RWPE2 (cell line): Measurements from ENCODE around the gene RNF207.

Experiments used
- ATAC-seq: fragments of 200-7000 bp; cut with Tn5 transposase; 3 replicates; pipeline ENCODE4 v1.9.1; 2021; ENCODE audit warnings: low read depth
- DNase-seq: peaks from one replicate; pipeline ENCODE4 v3.0.0-alpha.2; 2020; ENCODE audit warnings: low spot score
- H3K27ac ChIP-seq: fragments of 450-650 bp; 2 replicates; pipeline ENCODE4 v1.5.1; 2017; ENCODE audit warnings: mild to moderate bottlenecking; ENCODE audit not compliant: poor library complexity, severe bottlenecking
- H3K27me3 ChIP-seq: fragments of 250-450 bp; sonication (Bioruptor Pico); 2 replicates; pipeline ENCODE4 v1.5.1; 2021; ENCODE audit warnings: mild to moderate bottlenecking, moderate library complexity; ENCODE audit not compliant: insufficient read depth, poor library complexity, severe bottlenecking
- H3K36me3 ChIP-seq: fragments of 250-450 bp; sonication (Bioruptor Pico); 2 replicates; pipeline ENCODE4 v1.5.1; 2020; ENCODE audit warnings: low read depth, mild to moderate bottlenecking, moderate library complexity
- H3K4me1 ChIP-seq: fragments of 250-450 bp; sonication (Bioruptor Pico); 2 replicates; pipeline ENCODE4 v1.5.1; 2021; ENCODE audit warnings: mild to moderate bottlenecking, moderate library complexity; ENCODE audit not compliant: insufficient read depth, poor library complexity, severe bottlenecking
- H3K4me3 ChIP-seq: fragments of 250-450 bp; sonication (Bioruptor Pico); 2 replicates; pipeline ENCODE4 v1.5.1; 2021; ENCODE audit warnings: mild to moderate bottlenecking, moderate library complexity; ENCODE audit not compliant: severe bottlenecking
- H3K9me3 ChIP-seq: fragments of 250-450 bp; sonication (Bioruptor Pico); 2 replicates; pipeline ENCODE4 v1.5.1; 2021; ENCODE audit warnings: mild to moderate bottlenecking, moderate library complexity; ENCODE audit not compliant: severe bottlenecking
- TF ChIP-seq, protein P1 (sequence below): fragments of 450-650 bp; IDR thresholded peaks from one replicate; pipeline ENCODE4 v1.5.1; 2017; ENCODE audit warnings: mild to moderate bottlenecking, moderate library complexity; ENCODE audit not compliant: poor library complexity, severe bottlenecking

Gene RNF207

DNA sequence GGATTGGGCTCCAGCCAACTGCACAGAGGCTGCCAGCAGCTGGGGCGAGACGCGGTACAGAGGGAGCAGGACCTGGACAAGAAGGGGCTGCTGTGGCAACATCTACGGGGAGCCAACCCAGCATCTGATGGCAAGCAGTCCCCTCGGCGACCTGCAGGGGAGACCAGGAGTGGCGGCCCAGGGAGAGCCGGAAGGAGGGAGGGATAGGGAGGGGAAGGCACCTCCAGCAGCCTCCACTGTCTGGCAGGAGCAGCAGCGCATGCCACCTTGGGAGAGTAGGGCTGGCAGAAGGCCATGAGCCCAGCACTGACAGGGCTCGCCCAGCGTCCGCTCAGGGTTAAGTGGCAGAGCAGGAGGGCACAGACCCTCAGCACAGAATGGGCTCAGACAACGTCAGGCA, 43.1 kb upstream of the RNF207 start:
- ATAC-seq (no peak), DNase-seq (no peak)
- H3K4me1 ChIP-seq: peaks cover 8% of the 10 kb centered on the region
- H3K36me3 ChIP-seq: no peaks in the 10 kb centered on the region
- TF ChIP-seq, protein P1, sequence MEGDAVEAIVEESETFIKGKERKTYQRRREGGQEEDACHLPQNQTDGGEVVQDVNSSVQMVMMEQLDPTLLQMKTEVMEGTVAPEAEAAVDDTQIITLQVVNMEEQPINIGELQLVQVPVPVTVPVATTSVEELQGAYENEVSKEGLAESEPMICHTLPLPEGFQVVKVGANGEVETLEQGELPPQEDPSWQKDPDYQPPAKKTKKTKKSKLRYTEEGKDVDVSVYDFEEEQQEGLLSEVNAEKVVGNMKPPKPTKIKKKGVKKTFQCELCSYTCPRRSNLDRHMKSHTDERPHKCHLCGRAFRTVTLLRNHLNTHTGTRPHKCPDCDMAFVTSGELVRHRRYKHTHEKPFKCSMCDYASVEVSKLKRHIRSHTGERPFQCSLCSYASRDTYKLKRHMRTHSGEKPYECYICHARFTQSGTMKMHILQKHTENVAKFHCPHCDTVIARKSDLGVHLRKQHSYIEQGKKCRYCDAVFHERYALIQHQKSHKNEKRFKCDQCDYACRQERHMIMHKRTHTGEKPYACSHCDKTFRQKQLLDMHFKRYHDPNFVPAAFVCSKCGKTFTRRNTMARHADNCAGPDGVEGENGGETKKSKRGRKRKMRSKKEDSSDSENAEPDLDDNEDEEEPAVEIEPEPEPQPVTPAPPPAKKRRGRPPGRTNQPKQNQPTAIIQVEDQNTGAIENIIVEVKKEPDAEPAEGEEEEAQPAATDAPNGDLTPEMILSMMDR: no peak
- H3K27me3 ChIP-seq: no peaks in the 10 kb centered on the region
- no peak overlapping the region for H3K27ac ChIP-seq
- H3K4me3 ChIP-seq: no peak overlapping the region
- no peaks in the 10 kb centered on the region for H3K9me3 ChIP-seq

DNA sequence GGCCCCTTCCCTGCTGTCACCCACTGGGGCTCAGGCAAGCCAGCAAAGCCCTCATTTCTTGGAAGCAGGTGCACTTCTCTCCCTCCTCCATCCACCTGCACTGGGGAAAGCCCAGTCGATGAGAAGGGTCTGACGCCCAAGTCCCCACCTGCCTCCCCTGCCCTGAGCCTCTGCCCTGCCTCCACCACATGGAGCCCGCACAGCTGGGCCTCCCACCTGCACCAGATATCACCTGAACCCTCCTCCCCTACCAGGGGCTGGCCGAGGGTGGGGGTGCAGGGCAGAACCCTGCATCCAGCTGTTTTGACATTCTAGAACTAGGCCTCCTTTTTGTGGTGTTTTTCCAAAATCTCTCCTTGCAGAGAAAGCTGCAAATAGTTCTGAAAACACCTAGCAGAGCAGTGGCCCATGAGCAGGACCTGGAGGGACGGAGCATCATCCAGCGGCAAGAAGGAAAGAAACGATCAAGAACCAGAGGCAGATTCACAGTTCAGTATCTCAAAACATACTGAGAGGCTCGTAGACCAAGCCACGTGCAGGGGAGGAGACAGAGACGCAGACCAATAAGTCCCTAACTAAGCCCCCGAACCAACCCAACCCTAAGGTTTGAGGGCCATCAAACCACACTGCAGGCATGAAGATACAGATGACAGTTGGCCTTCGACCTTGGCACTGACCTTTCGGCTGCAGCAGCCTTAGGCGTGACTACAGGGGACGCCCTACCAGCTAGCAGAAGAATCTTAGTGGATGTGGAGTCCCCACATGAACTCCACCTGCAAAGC, 42.5 kb upstream of the RNF207 start:
- no peak for DNase-seq
- Histone ChIP-seq H3K27me3 (no peaks in the 10 kb centered on the region), H3K9me3 (no peaks in the 10 kb centered on the region), H3K4me1 (peaks cover 2% of the 10 kb centered on the region), H3K27ac (no peak overlapping the region), H3K36me3 (no peaks in the 10 kb centered on the region), H3K4me3 (no peak overlapping the region)
- TF ChIP-seq, protein P1: no peak
- ATAC-seq: no peak

DNA sequence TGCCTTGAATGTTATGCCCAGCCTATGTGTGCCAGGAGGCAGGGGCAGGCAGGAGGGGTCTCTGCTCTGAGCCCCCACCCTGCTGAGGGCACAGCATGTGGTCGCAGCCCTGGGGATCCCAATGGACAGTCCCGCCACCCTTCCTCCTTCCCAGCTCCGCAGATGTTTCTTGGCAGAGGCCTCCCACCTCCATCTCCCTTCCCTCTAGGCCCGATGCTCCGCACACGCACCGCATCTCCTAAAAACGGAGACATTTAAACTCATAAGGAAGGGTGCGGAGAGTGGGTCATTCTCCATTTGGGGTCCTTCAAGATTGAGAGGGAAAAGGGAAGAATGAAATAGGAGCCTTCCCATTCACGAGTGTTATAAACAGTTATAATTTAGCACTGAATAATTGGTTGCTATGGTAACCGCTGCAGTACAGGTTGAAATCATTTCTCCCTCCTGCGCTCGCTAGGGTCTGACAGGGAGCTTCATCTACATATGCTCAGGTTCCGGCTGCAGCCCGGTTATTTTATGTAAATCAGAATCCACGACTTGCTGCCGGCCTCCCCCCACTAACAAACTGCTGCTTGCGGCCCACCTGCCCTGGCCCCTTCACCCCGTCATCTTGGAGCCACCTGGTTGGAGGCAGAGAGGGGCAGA, 41.8 kb upstream of the RNF207 start:
- TF ChIP-seq, protein P1: no peak
- Histone ChIP-seq H3K27ac (no peak overlapping the region), H3K4me1 (no peaks in the 10 kb centered on the region), H3K27me3 (no peaks in the 10 kb centered on the region), H3K36me3 (no peaks in the 10 kb centered on the region), H3K9me3 (no peaks in the 10 kb centered on the region), H3K4me3 (no peak overlapping the region)
- DNase-seq: no peak
- ATAC-seq: no peak

DNA sequence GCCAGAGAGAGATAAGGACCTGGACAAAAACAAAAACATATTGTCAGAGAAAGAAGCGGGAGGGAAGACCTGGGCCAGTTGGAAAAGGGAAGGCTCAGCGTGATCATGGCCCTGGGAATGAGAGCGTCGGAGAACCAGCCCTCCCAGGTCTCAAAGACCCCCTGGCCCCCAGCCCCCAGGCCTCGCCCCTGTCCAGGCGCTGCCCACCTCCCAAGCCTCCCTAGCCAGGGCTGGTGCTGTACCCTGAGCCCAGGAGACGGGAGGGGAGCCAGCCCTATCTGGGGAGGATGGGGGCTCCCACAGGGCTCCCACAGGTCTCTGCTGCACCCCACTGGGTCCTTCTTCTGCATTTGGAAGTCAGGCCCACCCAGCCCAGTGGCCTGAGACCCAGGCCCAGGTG, 40.9 kb upstream of the RNF207 start:
- ATAC-seq: no peak
- Histone ChIP-seq H3K4me3 (no peak overlapping the region), H3K27me3 (no peaks in the 10 kb centered on the region), H3K9me3 (no peaks in the 10 kb centered on the region), H3K4me1 (no peaks in the 10 kb centered on the region), H3K27ac (no peak overlapping the region), H3K36me3 (no peaks in the 10 kb centered on the region)
- no peak for DNase-seq
- TF ChIP-seq, protein P1: no peak

DNA sequence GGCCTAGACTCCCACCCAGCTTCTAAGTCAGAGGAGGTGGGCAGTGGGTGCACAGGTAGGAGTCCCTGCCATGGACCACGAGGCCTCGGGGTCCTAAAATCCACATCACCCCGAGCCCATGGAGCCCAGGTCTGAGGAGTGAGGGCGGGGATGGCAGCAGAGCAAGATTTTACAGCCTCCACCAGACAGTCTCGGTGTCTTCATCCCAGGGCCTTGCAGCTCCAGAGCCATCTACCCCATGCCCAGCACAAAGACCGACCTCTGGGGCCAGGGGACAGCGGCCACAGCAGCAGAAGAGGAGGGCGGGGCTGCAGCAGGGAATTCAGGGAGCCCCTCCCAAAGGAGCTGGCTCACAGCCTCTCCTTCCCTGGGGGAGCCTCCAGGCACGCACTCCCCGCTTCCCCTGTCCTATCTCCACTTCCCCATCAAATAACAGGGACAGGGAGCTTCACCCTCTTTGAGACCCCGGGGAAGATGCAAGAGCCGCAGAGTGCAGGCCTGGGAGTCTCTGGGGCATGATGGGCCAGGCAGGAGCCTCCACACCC, 40.4 kb upstream of the RNF207 start:
- Histone ChIP-seq H3K4me3 (no peak overlapping the region), H3K27ac (no peak overlapping the region), H3K9me3 (no peaks in the 10 kb centered on the region), H3K4me1 (no peaks in the 10 kb centered on the region), H3K27me3 (no peaks in the 10 kb centered on the region), H3K36me3 (no peaks in the 10 kb centered on the region)
- DNase-seq: no peak
- TF ChIP-seq, protein P1: no peak
- no peak for ATAC-seq
